NCI-H460 (cell line): ENCODE data around the gene KRT15. TPM values are rescaled to one million over a fixed set of nuclear protein-coding genes. Genes with fewer than 3 reads are reported as not detected.
A peak's percentile ranks its signal among the peaks of the same experiment; 100 is the strongest.

Source experiments
- DNase-seq: peaks from one replicate; pipeline ENCODE4 v3.0.0-alpha.2; 2016; ENCODE audit warnings: low read depth; ENCODE audit errors: extremely low read depth
- total RNA-seq: library from RNA; depleted of rRNA; stranded (reverse); fragments of >200 nt; shearing (Covaris generic); gene quantifications from 2 replicates; pipeline ENCODE4 v1.2.3, GENCODE V29; 2014

KRT15 gene
- total RNA-seq, 1 experiment from 2014 or later = 3.7 TPM

GRCh38 chr17:41484920-41485904 lies 33.5 kb downstream of the KRT15 start:
- no peak for DNase-seq

DNA sequence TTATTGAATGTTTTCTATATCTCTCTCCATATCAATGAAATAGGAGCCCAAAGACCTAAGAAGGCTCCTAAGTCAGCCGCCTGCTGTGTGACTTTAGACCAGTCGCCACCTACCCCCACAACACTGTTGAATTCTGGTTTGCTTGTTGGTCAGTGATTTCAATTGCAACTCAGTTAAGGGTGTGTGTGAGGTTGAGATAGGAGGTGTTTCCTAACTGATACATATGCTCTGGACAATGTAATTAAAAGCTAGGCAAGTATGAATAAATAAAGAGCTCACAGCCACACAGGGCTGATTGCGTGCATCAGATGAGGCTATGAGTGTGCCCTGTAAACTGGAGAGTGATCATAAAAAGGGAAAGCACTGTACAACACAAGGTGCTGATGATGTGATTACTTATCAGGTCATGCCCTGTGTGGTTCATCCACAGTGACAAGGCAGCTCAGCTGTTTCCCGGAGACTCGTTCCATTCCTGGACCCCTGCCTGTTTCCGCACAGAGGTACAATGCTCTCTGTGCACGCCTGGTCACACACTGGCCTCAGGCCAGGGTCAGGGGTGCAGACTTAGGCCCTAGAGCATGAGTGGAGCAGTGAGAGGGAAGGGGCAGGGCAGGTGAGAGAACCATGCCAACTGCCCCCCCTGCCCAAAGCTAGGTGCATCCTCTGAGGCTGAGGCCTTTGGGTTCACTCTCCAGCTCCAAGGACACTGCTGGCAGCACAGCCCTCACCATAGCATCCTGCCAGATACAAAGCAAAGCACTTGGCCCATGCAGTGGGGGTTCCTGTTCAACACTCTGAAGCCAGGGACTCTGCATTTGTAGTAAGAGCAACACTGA lies 34.5 kb downstream of the KRT15 start:
- DNase-seq = no peak

GRCh38 chr17:41483531-41483930 lies 35.2 kb downstream of the KRT15 start:
- no peak for DNase-seq

- no peak for DNase-seq
These were observed 37.7 kb downstream of the KRT15 start, which contains the start of gene KRT35 for GRCh38 chr17:41481036-41481435. KRT35 (minus strand) TSS chr17:41481151; CDS start chr17:41481097, 54 bp downstream.

DNA sequence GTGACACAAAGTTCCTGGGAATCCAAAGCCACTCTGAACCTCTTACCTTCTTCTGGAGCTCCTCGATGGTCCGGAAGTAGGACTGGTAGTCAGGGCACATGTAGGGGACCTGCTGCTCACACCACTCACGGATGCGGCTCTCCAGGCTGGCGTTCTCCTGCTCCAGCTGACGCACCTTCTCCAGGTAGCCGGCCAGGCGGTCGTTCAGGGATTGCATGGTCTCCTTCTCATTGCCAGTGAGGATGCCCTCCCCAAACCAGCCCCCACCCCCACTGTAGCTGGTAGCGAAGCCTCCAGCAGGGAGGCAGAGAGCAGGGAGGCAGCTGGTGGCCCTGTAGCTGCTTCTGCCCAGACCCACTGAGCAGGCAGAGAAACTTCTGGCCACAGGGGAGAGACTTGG lies 38.1 kb downstream of the KRT15 start:
- DNase-seq = no peak

DNA sequence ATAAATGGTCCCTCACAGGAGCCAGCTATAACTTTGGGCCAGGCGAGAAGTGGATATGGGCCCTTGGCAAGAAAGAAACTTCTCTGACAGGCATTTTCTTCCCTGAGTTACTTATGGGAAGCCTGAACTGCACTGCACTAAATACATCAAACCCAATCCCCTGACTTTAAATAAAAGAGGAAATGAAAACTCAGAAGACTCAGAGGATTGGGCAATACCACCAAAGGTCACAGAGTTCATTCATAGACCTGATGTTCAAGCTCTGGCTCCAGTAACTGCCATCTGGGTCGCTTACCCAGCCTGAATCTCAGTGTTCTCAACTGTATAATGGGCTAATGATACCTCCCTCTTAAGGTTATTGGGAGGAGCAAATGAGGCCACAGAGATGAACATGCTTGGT lies 38.6 kb downstream of the KRT15 start:
- no peak for DNase-seq

GRCh38 chr17:41478237-41478636 lies 40.5 kb downstream of the KRT15 start:
- DNase-seq = no peak

- DNase-seq = no peak
These were observed 41.5 kb downstream of the KRT15 start for GRCh38 chr17:41476866-41477815.

GRCh38 chr17:41475421-41475820 lies 43.3 kb downstream of the KRT15 start:
- DNase-seq = no peak

GRCh38 chr17:41474863-41475262 lies 43.8 kb downstream of the KRT15 start:
- no peak for DNase-seq

- DNase-seq = no peak
These were observed 50.3 kb downstream of the KRT15 start for GRCh38 chr17:41468346-41468745.

GRCh38 chr17:41467561-41467960 lies 51.1 kb downstream of the KRT15 start:
- no peak for DNase-seq

GRCh38 chr17:41466988-41467387 lies 51.7 kb downstream of the KRT15 start, which contains the start of gene KRT32:
KRT32 (minus strand) TSS chr17:41467386; CDS start chr17:41467325, 61 bp downstream.
- DNase-seq = no peak

GRCh38 chr17:41464682-41465081 lies 54.0 kb downstream of the KRT15 start:
- DNase-seq = peak; percentile 34

GRCh38 chr17:41464173-41464572 lies 54.5 kb downstream of the KRT15 start:
- DNase-seq = no peak

GRCh38 chr17:41463746-41464145 lies 54.9 kb downstream of the KRT15 start:
- no peak for DNase-seq
